Gastroesophageal sphincter (tissue), 4 donors: ENCODE data around the gene USP12. TPM values are rescaled to one million over a fixed set of nuclear protein-coding genes. Genes with fewer than 3 reads are reported as not detected.
A peak's percentile ranks its signal among the peaks of the same experiment; 100 is the strongest.

ENCODE experiments used
- ATAC-seq: fragments of 150-250 bp; one replicate; pipeline ENCODE4 v1.9.1; 2016; ENCODE audit warnings: mild to moderate bottlenecking, moderate library complexity
- H3K27ac ChIP-seq, 4 donors: fragments of 200-600 bp; sonication (generic) in 3 of 4; 1 replicate in 3 of 4; 2 replicates in 1 of 4; pipeline ENCODE4 v1.5.1; 2016 to 2019
- H3K27me3 ChIP-seq: fragments of 200-600 bp; sonication (generic); one replicate; pipeline ENCODE4 v1.5.1; 2019
- H3K36me3 ChIP-seq, 2 donors: fragments of 200-600 bp; sonication (generic); one replicate each; pipeline ENCODE4 v1.5.1; 2019; ENCODE audit warnings: control low read depth in 1 of 2
- H3K4me1 ChIP-seq, 3 donors: fragments of 200-600 bp; sonication (generic); 1 replicate in 2 of 3; 2 replicates in 1 of 3; pipeline ENCODE4 v1.5.1; 2016 to 2019; ENCODE audit warnings: control low read depth in 2 of 3
- H3K4me3 ChIP-seq, 2 donors: fragments of 200-600 bp; sonication (generic); one replicate each; pipeline ENCODE4 v1.5.1; 2019; ENCODE audit warnings: mild to moderate bottlenecking in 1 of 2, moderate library complexity in 1 of 2
- H3K9me3 ChIP-seq, 3 donors: fragments of 200-600 bp; sonication (generic); one replicate each; pipeline ENCODE4 v1.5.1; 2017 to 2019; ENCODE audit warnings: control low read depth in 2 of 3
- CTCF ChIP-seq, 4 experiments: fragments of 200-600 bp in 2 of 4; fragments of 450-650 bp in 2 of 4; sonication (generic) in 1 of 4; IDR thresholded peaks; one replicate each; pipeline ENCODE4 v1.5.1; 2017 to 2019; ENCODE audit warnings: antibody characterized with exemption in 4 of 4, mild to moderate bottlenecking in 2 of 4, moderate library complexity in 2 of 4
- EP300 ChIP-seq: sonication (generic); formaldehyde crosslinking; IDR thresholded peaks from one replicate; pipeline ENCODE4 v1.6.1; 2017; ENCODE audit warnings: antibody characterized with exemption, mild to moderate bottlenecking
- POLR2A ChIP-seq, 2 donors: fragments of 450-650 bp; IDR thresholded peaks; one replicate each; pipeline ENCODE4 v1.6.1; 2017; ENCODE audit warnings: antibody characterized with exemption in 2 of 2, mild to moderate bottlenecking in 2 of 2, moderate library complexity in 1 of 2
- POLR2AphosphoS5 ChIP-seq: sonication (generic); formaldehyde crosslinking; IDR thresholded peaks from one replicate; pipeline ENCODE4 v1.6.1; 2017; ENCODE audit warnings: antibody characterized with exemption
- WGBS, 2 donors: methylation state at CpG; one replicate each; pipeline ENCODE4 v1.1.5; 2018; ENCODE audit warnings: low coverage in 1 of 2; 5-methylcytosine and 5-hydroxymethylcytosine counted together
- total RNA-seq, 4 donors: library from RNA; depleted of rRNA; stranded (reverse); fragments of >200 nt; gene quantifications; one replicate each; pipeline ENCODE4 v1.1.0, GENCODE V29; 2016

The USP12 gene
- total RNA-seq, 4 donors from 2014 or later: 55.7 to 116 (median 78.8) TPM

GRCh38 chr13:27211271-27211670, 39.7 kb upstream of the USP12 start:
- Histone ChIP-seq H3K9me3 (peaks cover 0 to 12% (median 0%) of the 10 kb centered on the region in 3 donors), H3K36me3 (no peaks in the 10 kb centered on the region), H3K4me3 (no peak overlapping the region), H3K27me3 (no peaks in the 10 kb centered on the region), H3K4me1 (no peaks in the 10 kb centered on the region), H3K27ac (no peak overlapping the region)
- TF ChIP-seq EP300: no peak
- TF ChIP-seq CTCF (IDR thresholded peaks at IDR 0.05): no peak
- no peak for TF ChIP-seq POLR2A (IDR thresholded peaks at IDR 0.05)
- no peak for TF ChIP-seq POLR2AphosphoS5
- no peak for ATAC-seq
- 80 to 100% methylated on average over 1 of the region's 1 CpG for WGBS, 2 donors

- Histone ChIP-seq H3K4me1 (no peaks in the 10 kb centered on the region), H3K27ac (no peak overlapping the region), H3K4me3 (no peak overlapping the region), H3K36me3 (no peaks in the 10 kb centered on the region), H3K9me3 (peaks cover 0 to 12% (median 0%) of the 10 kb centered on the region in 3 donors), H3K27me3 (no peaks in the 10 kb centered on the region)
- TF ChIP-seq POLR2AphosphoS5 (no peak), CTCF (IDR thresholded peaks at IDR 0.05) (no peak), POLR2A (IDR thresholded peaks at IDR 0.05) (no peak), EP300 (no peak)
- WGBS, 2 donors: 83 to 94% methylated on average over 1 of the region's 1 CpG
- ATAC-seq: no peak
Observed at GRCh38 chr13:27208514-27208913, 36.9 kb upstream of the USP12 start.

- no peak for ATAC-seq
- H3K4me3 ChIP-seq: no peak overlapping the region
- no peaks in the 10 kb centered on the region for H3K4me1 ChIP-seq
- peaks cover 0 to 7% (median 0%) of the 10 kb centered on the region in 3 donors for H3K9me3 ChIP-seq
- no peak overlapping the region for H3K27ac ChIP-seq
- WGBS, 2 donors: 68 to 100% methylated on average over 1 to 2 of the region's 3 CpGs
- TF ChIP-seq POLR2A (IDR thresholded peaks at IDR 0.05): no peak
- no peak for TF ChIP-seq EP300
- TF ChIP-seq CTCF (IDR thresholded peaks at IDR 0.05): peak in 3 of 4 experiments; percentile 38 to 44 (median 38)
- TF ChIP-seq POLR2AphosphoS5: no peak
- H3K27me3 ChIP-seq: no peaks in the 10 kb centered on the region
- H3K36me3 ChIP-seq: no peaks in the 10 kb centered on the region
Observed at GRCh38 chr13:27203854-27204253, 32.2 kb upstream of the USP12 start.

GRCh38 chr13:27203186-27203585, 31.6 kb upstream of the USP12 start:
- ATAC-seq: no peak
- Histone ChIP-seq H3K9me3 (peaks cover 0 to under 1% (median 0%) of the 10 kb centered on the region in 3 donors), H3K4me1 (no peaks in the 10 kb centered on the region), H3K27me3 (no peaks in the 10 kb centered on the region), H3K27ac (no peak overlapping the region), H3K4me3 (no peak overlapping the region), H3K36me3 (no peaks in the 10 kb centered on the region)
- 94% methylated on average over 2 of the region's 4 CpGs; no CpG with 5 or more reads in 1 of the 2 donors for WGBS, 2 donors
- no peak for TF ChIP-seq EP300
- TF ChIP-seq CTCF (IDR thresholded peaks at IDR 0.05): no peak
- no peak for TF ChIP-seq POLR2AphosphoS5
- no peak for TF ChIP-seq POLR2A (IDR thresholded peaks at IDR 0.05)

GRCh38 chr13:27201661-27202060, 30.1 kb upstream of the USP12 start:
- H3K27me3 ChIP-seq: no peaks in the 10 kb centered on the region
- H3K36me3 ChIP-seq: no peaks in the 10 kb centered on the region
- H3K27ac ChIP-seq: no peak overlapping the region
- no peak for ATAC-seq
- H3K4me3 ChIP-seq: no peak overlapping the region
- WGBS, 2 donors: 100% methylated on average over 1 of the region's 1 CpG; no CpG with 5 or more reads in 1 of the 2 donors
- H3K9me3 ChIP-seq: no peaks in the 10 kb centered on the region
- TF ChIP-seq EP300 (no peak), POLR2AphosphoS5 (no peak), CTCF (IDR thresholded peaks at IDR 0.05) (no peak), POLR2A (IDR thresholded peaks at IDR 0.05) (no peak)
- H3K4me1 ChIP-seq: no peaks in the 10 kb centered on the region
